SU-DHL-6 (cell line): ENCODE results near the gene CSTB.

ENCODE experiments used
- H2AFZ ChIP-seq: fragments of 200-600 bp; sonication (generic); 2 replicates; pipeline ENCODE4 v1.6.1; 2014; ENCODE audit warnings: low read depth, mild to moderate bottlenecking, moderate library complexity, mixed read lengths, antibody characterized with exemption, low read length; ENCODE audit not compliant: severe bottlenecking
- H3F3A ChIP-seq: fragments of 200-600 bp; shearing (Covaris generic); 2 replicates; pipeline ENCODE4 v1.6.0; 2016; ENCODE audit warnings: antibody characterized with exemption, mild to moderate bottlenecking; ENCODE audit not compliant: insufficient read depth
- H3K27ac ChIP-seq: fragments of 200-600 bp; sonication (generic); 2 replicates; pipeline ENCODE4 v1.5.1; 2016; ENCODE audit warnings: low read depth, mild to moderate bottlenecking, low read length, moderate library complexity, mixed read lengths
- H3K27me3 ChIP-seq: fragments of 200-600 bp; sonication (generic), shearing (Covaris generic); 2 replicates; pipeline ENCODE4 v1.6.0; 2014; ENCODE audit warnings: mild to moderate bottlenecking, low read length
- H3K36me3 ChIP-seq: fragments of 200-600 bp; sonication (generic); 2 replicates; pipeline ENCODE4 v1.6.1; 2014; ENCODE audit warnings: mild to moderate bottlenecking, low read length, mixed read lengths
- H3K4me2 ChIP-seq: fragments of 300-600, 200-600 bp; shearing (Covaris generic), sonication (generic); 2 replicates; pipeline ENCODE4 v1.6.0; 2014; ENCODE audit warnings: low read length, low read depth, mild to moderate bottlenecking; ENCODE audit not compliant: poor library complexity, severe bottlenecking
- H3K4me3 ChIP-seq: fragments of 200-600 bp; sonication (generic); 2 replicates; pipeline ENCODE4 v1.5.1; 2014; ENCODE audit warnings: antibody characterized with exemption, low read length, mild to moderate bottlenecking, mixed read lengths; ENCODE audit not compliant: insufficient read depth, poor library complexity, severe bottlenecking
- H3K79me2 ChIP-seq: fragments of 200-600 bp; sonication (generic); 2 replicates; pipeline ENCODE4 v1.6.1; 2014; ENCODE audit warnings: mild to moderate bottlenecking, low read length, moderate library complexity; ENCODE audit not compliant: insufficient read depth
- H3K9ac ChIP-seq: fragments of 200-600 bp; sonication (generic); 2 replicates; pipeline ENCODE4 v1.7.0; 2014; ENCODE audit warnings: mild to moderate bottlenecking, low read length
- H3K9me2 ChIP-seq: fragments of 200-600 bp; sonication (generic); replicated peaks from 2 replicates; pipeline ENCODE4 v1.6.1; 2014; ENCODE audit warnings: low read length; ENCODE audit not compliant: insufficient read depth
- H3K9me3 ChIP-seq: fragments of 200-600 bp; sonication (generic); 2 replicates; pipeline ENCODE4 v1.6.1; 2014; ENCODE audit warnings: low read length, mixed read lengths; ENCODE audit not compliant: insufficient read depth
- H4K20me1 ChIP-seq: fragments of 200-600 bp; sonication (generic); 2 replicates; pipeline ENCODE4 v1.6.1; 2014; ENCODE audit warnings: low read depth, mild to moderate bottlenecking, antibody characterized with exemption, low read length, moderate library complexity, mixed read lengths
- EZH2phosphoT487 ChIP-seq: fragments of 200-600 bp; sonication (generic), shearing (Covaris generic); conservative IDR thresholded peaks from 2 replicates; pipeline ENCODE4 v1.6.1; 2018; ENCODE audit warnings: mild to moderate bottlenecking, antibody characterized with exemption, low read length, moderate library complexity, mixed read lengths
- TF ChIP-seq, protein P1 (sequence below): fragments of 200-600 bp; sonication (generic); IDR thresholded peaks from one replicate; pipeline ENCODE4 v1.5.1; 2017; ENCODE audit warnings: antibody characterized with exemption, mild to moderate bottlenecking, low read length, moderate library complexity; ENCODE audit not compliant: insufficient read depth, poor library complexity, severe bottlenecking

The CSTB gene

DNA sequence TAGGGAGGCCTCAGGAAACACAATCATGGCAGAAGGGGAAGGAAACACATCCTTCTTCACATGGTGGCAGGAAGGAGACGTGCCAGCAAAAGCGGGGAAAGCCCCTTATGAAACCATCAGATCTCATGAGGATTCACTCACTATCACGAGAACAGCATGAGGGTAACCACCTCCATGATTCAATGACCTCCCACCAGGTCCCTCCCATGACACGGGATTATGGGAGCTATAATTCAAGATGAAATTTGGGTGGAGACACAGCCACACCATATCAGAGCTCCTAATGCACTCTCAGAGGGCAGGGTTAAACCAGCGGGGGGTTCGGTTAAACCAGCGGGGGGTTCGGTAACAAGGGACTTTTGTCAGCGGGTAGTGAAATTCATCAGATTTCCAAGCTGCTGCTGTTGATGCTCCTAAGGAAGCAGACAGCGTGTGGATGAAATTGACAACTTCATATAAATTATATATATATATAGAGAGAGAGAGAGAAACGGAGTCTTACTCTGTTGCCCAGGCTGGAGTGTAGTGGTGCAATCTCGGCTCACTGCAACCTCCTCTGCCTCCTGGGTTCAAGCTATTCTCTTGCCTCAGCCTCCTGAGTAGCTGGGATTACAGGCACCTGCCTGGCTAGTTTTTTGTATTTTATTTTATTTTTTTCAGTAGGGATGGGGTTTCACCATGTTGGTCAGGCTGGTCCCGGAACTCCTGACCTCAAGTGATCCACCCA, 4.2 kb downstream of the CSTB start:
- Histone ChIP-seq H3K9me3 (no peaks in the 10 kb centered on the region), H3K27ac (no peak overlapping the region), H3K9me2 (no peaks in the 10 kb centered on the region), H3K27me3 (no peaks in the 10 kb centered on the region), H3K9ac (no peak overlapping the region), H3F3A (no peaks in the 10 kb centered on the region), H3K79me2 (no peaks in the 10 kb centered on the region), H3K36me3 (no peaks in the 10 kb centered on the region), H4K20me1 (no peaks in the 10 kb centered on the region), H3K4me3 (no peak overlapping the region), H3K4me2 (no peak overlapping the region), H2AFZ (no peak overlapping the region)
- TF ChIP-seq, protein P1, sequence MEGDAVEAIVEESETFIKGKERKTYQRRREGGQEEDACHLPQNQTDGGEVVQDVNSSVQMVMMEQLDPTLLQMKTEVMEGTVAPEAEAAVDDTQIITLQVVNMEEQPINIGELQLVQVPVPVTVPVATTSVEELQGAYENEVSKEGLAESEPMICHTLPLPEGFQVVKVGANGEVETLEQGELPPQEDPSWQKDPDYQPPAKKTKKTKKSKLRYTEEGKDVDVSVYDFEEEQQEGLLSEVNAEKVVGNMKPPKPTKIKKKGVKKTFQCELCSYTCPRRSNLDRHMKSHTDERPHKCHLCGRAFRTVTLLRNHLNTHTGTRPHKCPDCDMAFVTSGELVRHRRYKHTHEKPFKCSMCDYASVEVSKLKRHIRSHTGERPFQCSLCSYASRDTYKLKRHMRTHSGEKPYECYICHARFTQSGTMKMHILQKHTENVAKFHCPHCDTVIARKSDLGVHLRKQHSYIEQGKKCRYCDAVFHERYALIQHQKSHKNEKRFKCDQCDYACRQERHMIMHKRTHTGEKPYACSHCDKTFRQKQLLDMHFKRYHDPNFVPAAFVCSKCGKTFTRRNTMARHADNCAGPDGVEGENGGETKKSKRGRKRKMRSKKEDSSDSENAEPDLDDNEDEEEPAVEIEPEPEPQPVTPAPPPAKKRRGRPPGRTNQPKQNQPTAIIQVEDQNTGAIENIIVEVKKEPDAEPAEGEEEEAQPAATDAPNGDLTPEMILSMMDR, result no peak
- TF ChIP-seq EZH2phosphoT487, result no peak

DNA sequence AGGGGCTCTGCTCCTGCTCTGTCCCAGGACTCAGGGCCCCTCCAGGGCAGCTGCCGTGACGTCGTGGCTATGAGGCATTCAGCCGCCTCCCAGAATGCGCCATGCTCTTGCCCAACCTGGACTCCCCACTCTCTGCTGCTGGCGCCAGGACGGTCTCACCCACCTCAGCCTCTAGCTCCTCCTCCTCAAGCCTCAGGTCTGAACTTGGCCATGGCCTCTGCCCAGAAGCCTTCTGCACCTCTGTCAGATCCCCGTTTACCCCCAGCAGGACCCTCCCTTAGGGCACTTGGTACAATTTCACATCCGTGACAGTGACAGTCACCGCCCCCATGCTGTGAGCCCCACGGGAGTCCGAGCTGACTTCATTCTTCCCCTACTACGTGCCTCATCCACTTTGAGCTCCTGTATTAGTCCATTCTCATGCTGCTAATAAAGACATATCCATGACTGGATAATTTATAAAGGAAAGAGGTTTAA, 4.9 kb downstream of the CSTB start:
- no peaks in the 10 kb centered on the region for H3K9me2 ChIP-seq

DNA sequence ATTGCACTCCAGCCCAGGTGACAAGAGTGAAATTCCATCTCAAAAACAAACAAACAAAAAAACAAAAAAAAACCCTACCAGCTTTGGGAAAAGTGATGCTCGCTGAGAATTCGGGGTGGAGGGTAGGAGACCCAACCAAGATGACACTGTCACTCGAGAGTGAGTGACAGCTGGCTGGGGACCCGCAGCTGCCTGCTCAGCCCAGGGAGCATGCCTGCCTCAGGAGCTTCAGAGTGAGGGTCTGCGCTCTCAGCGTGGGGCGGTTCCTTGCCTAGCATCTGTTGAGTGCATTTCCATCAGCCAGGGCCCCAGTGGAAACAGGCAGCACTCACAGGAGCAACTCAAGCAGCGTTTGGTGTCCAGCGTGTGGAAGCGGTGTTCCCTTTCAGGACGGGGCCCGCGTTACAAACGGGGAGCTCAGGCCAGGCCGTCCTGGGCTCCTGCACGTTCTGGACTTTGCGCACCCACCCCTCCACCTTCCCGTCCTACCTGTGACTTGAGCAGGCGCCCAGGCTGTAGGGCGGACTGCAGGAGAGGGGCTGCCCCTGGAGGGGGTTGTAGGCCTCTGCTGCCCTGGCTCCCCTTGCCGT, 5.9 kb downstream of the CSTB start:
- H3K9me3 ChIP-seq, result no peaks in the 10 kb centered on the region
- TF ChIP-seq, protein P1, result no peak
- no peak for TF ChIP-seq EZH2phosphoT487
- no peak overlapping the region for H3K4me3 ChIP-seq
- no peaks in the 10 kb centered on the region for H3F3A ChIP-seq
- no peak overlapping the region for H2AFZ ChIP-seq
- H4K20me1 ChIP-seq, result no peaks in the 10 kb centered on the region
- no peaks in the 10 kb centered on the region for H3K27me3 ChIP-seq
- no peak overlapping the region for H3K27ac ChIP-seq
- H3K79me2 ChIP-seq, result no peaks in the 10 kb centered on the region
- no peak overlapping the region for H3K4me2 ChIP-seq
- H3K9me2 ChIP-seq, result no peaks in the 10 kb centered on the region
- no peaks in the 10 kb centered on the region for H3K36me3 ChIP-seq
- no peak overlapping the region for H3K9ac ChIP-seq

More for the DNA sequence above, 4.9 kb downstream of the CSTB start:
- H3K9me3 ChIP-seq, result no peaks in the 10 kb centered on the region
- H3K36me3 ChIP-seq, result no peaks in the 10 kb centered on the region
- no peak overlapping the region for H2AFZ ChIP-seq
- no peak overlapping the region for H3K4me3 ChIP-seq
- H3F3A ChIP-seq, result no peaks in the 10 kb centered on the region
- no peak overlapping the region for H3K4me2 ChIP-seq
- H3K27ac ChIP-seq, result no peak overlapping the region
- H3K79me2 ChIP-seq, result no peaks in the 10 kb centered on the region
- TF ChIP-seq EZH2phosphoT487, result no peak
- TF ChIP-seq, protein P1, result no peak
- no peaks in the 10 kb centered on the region for H4K20me1 ChIP-seq
- no peaks in the 10 kb centered on the region for H3K27me3 ChIP-seq
- no peak overlapping the region for H3K9ac ChIP-seq
